Mammary epithelial cell (primary cell): ENCODE measurements around the gene TTC7B.

Source experiments
- CTCF ChIP-seq, 2 donors: IDR thresholded peaks in 1 of 2; conservative IDR thresholded peaks in 1 of 2; 2 replicates each; pipeline ENCODE4 v1.5.1; 2011 to 2012; ENCODE audit warnings: inconsistent platforms in 2 of 2, low read length in 2 of 2, mild to moderate bottlenecking in 2 of 2, control low read depth in 1 of 2, low read depth in 1 of 2; ENCODE audit not compliant: insufficient read depth in 1 of 2; ENCODE audit errors: extremely low read depth in 1 of 2
- EZH2 ChIP-seq: IDR thresholded peaks from 2 replicates; pipeline ENCODE4 v1.6.1; 2012; ENCODE audit warnings: low read length, inconsistent platforms, borderline replicate concordance

DNA sequence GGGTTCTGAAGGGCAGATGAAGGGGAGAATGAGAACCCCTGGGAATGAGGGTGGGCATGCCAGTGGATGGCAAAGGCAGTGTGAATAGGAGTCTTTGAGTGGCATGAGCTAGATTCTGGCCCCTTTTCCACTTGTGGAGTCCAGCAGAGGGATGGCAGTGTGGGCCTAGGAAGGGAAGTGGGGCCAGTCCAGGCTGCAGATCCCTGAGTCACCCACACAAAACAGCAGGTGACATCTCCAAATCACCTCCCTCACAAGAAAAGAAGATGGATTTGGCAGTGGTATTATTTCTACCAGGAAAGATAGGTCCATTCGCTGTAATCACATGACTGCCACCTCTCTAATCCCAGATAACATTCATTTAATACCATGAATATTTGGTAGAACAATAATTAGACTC lies 151.3 kb downstream of the TTC7B start:
- no peak for TF ChIP-seq CTCF (conservative IDR thresholded peaks at IDR 0.05 in 1 of 2, IDR thresholded peaks at IDR 0.05 in 1 of 2; ENCODE audit: extremely low read depth in 1 of 2, insufficient read depth in 1 of 2, low read depth in 1 of 2, low read length in 2 of 2)
- TF ChIP-seq EZH2, result no peak
